ENCODE data around the gene GCK.

GCK gene

GRCh38 chr7:44144968-44145478, 44.2 kb downstream of the GCK start:
- no peak for TF ChIP-seq SIN3A (IDR thresholded peaks at IDR 0.05; ENCODE audit: borderline replicate concordance, insufficient read depth, low read length)
- TF ChIP-seq FOXP2 (optimal IDR thresholded peaks at IDR 0.05; ENCODE audit: borderline replicate concordance, extremely low read depth, extremely low read length, insufficient read depth), result no peak
- TF ChIP-seq TAF1 (IDR thresholded peaks at IDR 0.05; ENCODE audit: borderline replicate concordance, insufficient read depth, low read length), result no peak
- TF ChIP-seq REST (IDR thresholded peaks at IDR 0.05; ENCODE audit: insufficient read depth in 1 of 2, low read depth in 2 of 2, low read length in 2 of 2), result no peak
- no peak for TF ChIP-seq POLR2AphosphoS5 (IDR thresholded peaks at IDR 0.05; ENCODE audit: low read depth, low read length)

GRCh38 chr7:44144426-44144967, 44.7 kb downstream of the GCK start:
- TF ChIP-seq REST (IDR thresholded peaks at IDR 0.05; ENCODE audit: insufficient read depth in 1 of 2, low read depth in 2 of 2, low read length in 2 of 2) (no peak), FOXP2 (optimal IDR thresholded peaks at IDR 0.05; ENCODE audit: borderline replicate concordance, extremely low read depth, extremely low read length, insufficient read depth) (no peak), SIN3A (IDR thresholded peaks at IDR 0.05; ENCODE audit: borderline replicate concordance, insufficient read depth, low read length) (no peak), TAF1 (IDR thresholded peaks at IDR 0.05; ENCODE audit: borderline replicate concordance, insufficient read depth, low read length) (no peak), POLR2AphosphoS5 (IDR thresholded peaks at IDR 0.05; ENCODE audit: low read depth, low read length) (no peak)

DNA sequence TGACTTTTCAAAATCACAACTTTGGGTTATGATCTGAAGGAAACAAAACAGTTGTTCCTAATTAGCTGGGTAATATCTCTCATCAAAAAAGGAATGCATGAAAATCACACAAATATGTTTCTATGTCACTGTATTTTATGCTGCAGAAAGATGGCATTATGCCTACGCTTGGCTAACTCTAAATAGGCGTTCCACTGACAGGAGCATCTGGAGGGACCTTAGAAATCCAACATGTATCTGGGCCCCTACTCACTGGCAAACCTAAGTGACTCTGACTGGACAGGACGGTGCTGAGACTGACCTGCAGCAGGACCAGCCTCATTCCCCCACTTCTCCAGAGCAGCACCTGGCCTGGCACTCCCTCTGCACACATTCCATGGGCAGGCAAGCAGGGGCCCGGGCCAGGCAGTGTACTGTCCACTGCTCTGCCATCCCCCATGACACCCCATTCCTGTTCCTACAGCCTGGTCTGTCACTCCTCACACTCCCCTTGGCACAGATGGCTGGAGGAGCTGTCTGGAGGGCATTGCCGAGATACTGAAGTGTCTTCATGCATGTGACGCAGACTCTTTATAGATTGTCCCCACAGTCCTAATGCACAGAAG, 45.5 kb downstream of the GCK start:
- TF ChIP-seq FOXP2 (optimal IDR thresholded peaks at IDR 0.05; ENCODE audit: borderline replicate concordance, extremely low read depth, extremely low read length, insufficient read depth), result no peak
- no peak for TF ChIP-seq POLR2AphosphoS5 (IDR thresholded peaks at IDR 0.05; ENCODE audit: low read depth, low read length)
- no peak for TF ChIP-seq REST (IDR thresholded peaks at IDR 0.05; ENCODE audit: insufficient read depth in 1 of 2, low read depth in 2 of 2, low read length in 2 of 2)
- no peak for TF ChIP-seq TAF1 (IDR thresholded peaks at IDR 0.05; ENCODE audit: borderline replicate concordance, insufficient read depth, low read length)
- no peak for TF ChIP-seq SIN3A (IDR thresholded peaks at IDR 0.05; ENCODE audit: borderline replicate concordance, insufficient read depth, low read length)

GRCh38 chr7:44142028-44142427, 47.2 kb downstream of the GCK start:
- no peak for TF ChIP-seq REST (IDR thresholded peaks at IDR 0.05; ENCODE audit: insufficient read depth in 1 of 2, low read depth in 2 of 2, low read length in 2 of 2)
- no peak for TF ChIP-seq TAF1 (IDR thresholded peaks at IDR 0.05; ENCODE audit: borderline replicate concordance, insufficient read depth, low read length)
- TF ChIP-seq FOXP2 (optimal IDR thresholded peaks at IDR 0.05; ENCODE audit: borderline replicate concordance, extremely low read depth, extremely low read length, insufficient read depth), result no peak
- TF ChIP-seq SIN3A (IDR thresholded peaks at IDR 0.05; ENCODE audit: borderline replicate concordance, insufficient read depth, low read length), result no peak
- no peak for TF ChIP-seq POLR2AphosphoS5 (IDR thresholded peaks at IDR 0.05; ENCODE audit: low read depth, low read length)
